OCI-LY1 (cell line): ENCODE measurements around the gene PSMA4.
"Not testable (repeated sequence)": the region's sequence is repeated elsewhere in the genome, so short reads cannot be mapped to it uniquely, and the experiment has no call there.

Experiments used
- CTCF ChIP-seq: fragments of 200-600 bp; sonication (generic), shearing (Covaris generic); IDR thresholded peaks from 2 replicates; pipeline ENCODE4 v1.5.1; 2017; ENCODE audit warnings: mild to moderate bottlenecking, antibody characterized with exemption, low read length, moderate library complexity, mixed read lengths
- EZH2 ChIP-seq: fragments of 200-600 bp; sonication (generic), shearing (Covaris generic); IDR thresholded peaks from 2 replicates; pipeline ENCODE4 v1.8.0; 2017; ENCODE audit warnings: borderline replicate concordance, mixed run types, mild to moderate bottlenecking, antibody characterized with exemption, low read length, moderate library complexity, mixed read lengths

- TF ChIP-seq CTCF, EZH2: not testable (repeated sequence)
Observed at GRCh38 chr15:78560201-78560600, 20.0 kb downstream of the PSMA4 start.
